Prostate gland (tissue), 2 donors: ENCODE results near the gene CYB561A3.

Experiments
- CTCF ChIP-seq, 4 experiments: fragments of 200-600 bp in 2 of 4; fragments of 450-650 bp in 2 of 4; sonication (generic) in 2 of 4; IDR thresholded peaks; 1 replicate in 3 of 4; 2 replicates in 1 of 4; pipeline ENCODE4 v1.5.1; 2016 to 2019; ENCODE audit warnings: antibody characterized with exemption in 4 of 4, mild to moderate bottlenecking in 2 of 4, moderate library complexity in 2 of 4
- POLR2A ChIP-seq: fragments of 450-650 bp; IDR thresholded peaks from one replicate; pipeline ENCODE4 v1.6.1; 2016; ENCODE audit warnings: antibody characterized with exemption, mild to moderate bottlenecking
- POLR2AphosphoS5 ChIP-seq: sonication (generic); formaldehyde crosslinking; IDR thresholded peaks from one replicate; pipeline ENCODE4 v1.6.1; 2017; ENCODE audit warnings: antibody characterized with exemption

GRCh38 chr11:61364012-61364675 lies 2.5 kb upstream of the CYB561A3 start:
- no peak for TF ChIP-seq POLR2A
- TF ChIP-seq CTCF (IDR thresholded peaks at IDR 0.05), result no peak
- no peak for TF ChIP-seq POLR2AphosphoS5
